SJSA1 (cell line): ENCODE results near the gene S100A3. TPM values are rescaled to one million over a fixed set of nuclear protein-coding genes. Genes with fewer than 3 reads are reported as not detected.
A peak's percentile ranks its signal among the peaks of the same experiment; 100 is the strongest.
"Not testable (repeated sequence)": the region's sequence is repeated elsewhere in the genome, so short reads cannot be mapped to it uniquely, and the experiment has no call there.

Source experiments
- DNase-seq, 2 experiments: peaks; one replicate each; pipeline ENCODE4 v3.0.0-alpha.2; 2015 to 2020; ENCODE audit warnings: low spot score in 2 of 2, low read depth in 1 of 2
- H3K27ac ChIP-seq: fragments of 250-450 bp; sonication (Bioruptor Pico); 2 replicates; pipeline ENCODE4 v1.5.1; 2020; ENCODE audit warnings: mild to moderate bottlenecking, moderate library complexity
- H3K27me3 ChIP-seq: fragments of 250-450 bp; sonication (Bioruptor Pico); replicated peaks from 2 replicates; pipeline ENCODE4 v1.5.1; 2020; ENCODE audit warnings: mild to moderate bottlenecking, moderate library complexity
- H3K36me3 ChIP-seq: fragments of 250-450 bp; sonication (Bioruptor Pico); 2 replicates; pipeline ENCODE4 v1.5.1; 2020; ENCODE audit warnings: mild to moderate bottlenecking
- H3K4me1 ChIP-seq: fragments of 250-450 bp; sonication (Bioruptor Pico); replicated peaks from 2 replicates; pipeline ENCODE4 v1.6.1; 2021; ENCODE audit warnings: mild to moderate bottlenecking
- H3K4me3 ChIP-seq: fragments of 250-450 bp; sonication (Bioruptor Pico); 2 replicates; pipeline ENCODE4 v1.5.1; 2020; ENCODE audit warnings: mild to moderate bottlenecking
- H3K9me3 ChIP-seq: fragments of 250-450 bp; sonication (Bioruptor Pico); replicated peaks from 2 replicates; pipeline ENCODE4 v1.5.1; 2020; ENCODE audit warnings: mild to moderate bottlenecking
- total RNA-seq: library from RNA; depleted of rRNA; stranded (reverse); fragments of >200 nt; shearing (Covaris generic); gene quantifications from 2 replicates; pipeline ENCODE4 v1.2.3, GENCODE V29; 2014

Gene S100A3
- total RNA-seq, 1 experiment from 2014 or later, result 2.9 TPM

- Histone ChIP-seq H3K36me3 (no peaks in the 10 kb centered on the region), H3K4me1 (peaks cover 22% of the 10 kb centered on the region), H3K27me3 (no peaks in the 10 kb centered on the region), H3K4me3 (no peak overlapping the region), H3K9me3 (no peaks in the 10 kb centered on the region), H3K27ac (no peak overlapping the region)
- no peak for DNase-seq
Measured at GRCh38 chr1:153577624-153578051, 28.6 kb upstream of the S100A3 start.

GRCh38 chr1:153577138-153577537, 28.1 kb upstream of the S100A3 start:
- no peak for DNase-seq

DNA sequence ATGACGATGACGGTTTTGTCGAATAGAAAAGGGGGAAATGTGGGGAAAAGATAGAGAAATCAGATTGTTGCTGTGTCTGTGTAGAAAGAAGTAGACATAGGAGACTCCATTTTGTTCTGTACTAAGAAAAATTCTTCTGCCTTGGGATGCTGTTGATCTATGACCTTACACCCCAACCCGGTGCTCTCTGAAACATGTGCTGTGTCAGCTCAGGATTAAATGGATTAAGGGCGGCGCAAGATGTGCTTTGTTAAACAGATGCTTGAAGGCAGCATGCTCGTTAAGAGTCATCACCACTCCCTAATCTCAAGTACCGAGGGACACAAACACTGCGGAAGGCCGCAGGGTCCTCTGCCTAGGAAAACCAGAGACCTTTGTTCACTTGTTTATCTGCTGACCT, 26.4 kb upstream of the S100A3 start:
- H3K4me1 ChIP-seq, result peaks cover 23% of the 10 kb centered on the region
- not testable (repeated sequence) for DNase-seq, H3K9me3 ChIP-seq, H3K27ac ChIP-seq, H3K36me3 ChIP-seq, H3K4me3 ChIP-seq, H3K27me3 ChIP-seq

More at GRCh38 chr1:153577138-153577537, 28.1 kb upstream of the S100A3 start:
- Histone ChIP-seq H3K4me3 (no peak overlapping the region), H3K27ac (no peak overlapping the region), H3K9me3 (no peaks in the 10 kb centered on the region), H3K27me3 (no peaks in the 10 kb centered on the region), H3K4me1 (peaks cover 23% of the 10 kb centered on the region), H3K36me3 (no peaks in the 10 kb centered on the region)

DNA sequence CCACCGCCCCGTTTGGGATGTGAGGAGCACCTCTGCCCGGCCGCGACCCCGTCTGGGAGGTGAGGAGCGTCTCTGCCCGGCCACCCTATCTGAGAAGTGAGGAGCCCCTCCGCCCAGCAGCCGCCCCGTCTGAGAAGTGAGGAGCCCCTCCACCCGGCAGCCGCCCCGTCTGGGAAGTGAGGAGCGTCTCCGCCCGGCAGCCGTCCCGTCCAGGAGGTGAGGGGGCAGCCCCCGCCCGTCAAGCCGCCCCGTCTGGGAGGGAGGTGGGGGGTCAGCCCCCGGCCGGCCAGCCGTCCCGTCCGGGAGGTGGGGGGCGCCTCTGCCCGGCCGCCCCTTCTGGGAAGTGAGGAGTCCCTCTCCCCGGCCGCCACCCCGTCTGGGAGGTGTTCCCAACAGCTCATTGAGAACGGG, 26.0 kb upstream of the S100A3 start:
- H3K9me3 ChIP-seq, DNase-seq, H3K27me3 ChIP-seq, H3K27ac ChIP-seq, H3K36me3 ChIP-seq, H3K4me3 ChIP-seq: not testable (repeated sequence)
- peaks cover 23% of the 10 kb centered on the region for H3K4me1 ChIP-seq

- DNase-seq, result no peak
- H3K4me1 ChIP-seq, result peaks cover 21% of the 10 kb centered on the region
Measured at GRCh38 chr1:153573351-153573750, 24.3 kb upstream of the S100A3 start.

GRCh38 chr1:153572569-153573015, 23.5 kb upstream of the S100A3 start:
- peak; percentile 62 to 80 for DNase-seq
- H3K9me3 ChIP-seq, result no peaks in the 10 kb centered on the region
- no peaks in the 10 kb centered on the region for H3K36me3 ChIP-seq
- peaks cover 21% of the 10 kb centered on the region for H3K4me1 ChIP-seq
- H3K27me3 ChIP-seq, result no peaks in the 10 kb centered on the region
- no peak overlapping the region for H3K4me3 ChIP-seq
- H3K27ac ChIP-seq, result no peak overlapping the region

More at GRCh38 chr1:153573351-153573750, 24.3 kb upstream of the S100A3 start:
- Histone ChIP-seq H3K27me3 (no peaks in the 10 kb centered on the region), H3K4me3 (no peak overlapping the region), H3K36me3 (no peaks in the 10 kb centered on the region), H3K27ac (no peak overlapping the region), H3K9me3 (no peaks in the 10 kb centered on the region)

- DNase-seq, result no peak
- Histone ChIP-seq H3K27me3 (no peaks in the 10 kb centered on the region), H3K36me3 (0 out of 2 replicates have a peak, but pooled peaks cover 4% of the 10 kb centered on the region), H3K9me3 (no peaks in the 10 kb centered on the region), H3K4me3 (no peak overlapping the region), H3K4me1 (peaks cover 30% of the 10 kb centered on the region), H3K27ac (no peak overlapping the region)
Measured at GRCh38 chr1:153571706-153572105, 22.6 kb upstream of the S100A3 start.

GRCh38 chr1:153570874-153571273, 21.8 kb upstream of the S100A3 start:
- no peak overlapping the region for H3K4me3 ChIP-seq
- H3K9me3 ChIP-seq, result no peaks in the 10 kb centered on the region
- DNase-seq, result no peak
- H3K36me3 ChIP-seq, result 0 out of 2 replicates have a peak, but pooled peaks cover 4% of the 10 kb centered on the region
- no peak overlapping the region for H3K27ac ChIP-seq
- H3K4me1 ChIP-seq, result peaks cover 36% of the 10 kb centered on the region
- H3K27me3 ChIP-seq, result no peaks in the 10 kb centered on the region

- no peaks in the 10 kb centered on the region for H3K27me3 ChIP-seq
- H3K9me3 ChIP-seq, result no peaks in the 10 kb centered on the region
- 0 out of 2 replicates have a peak, but pooled peaks cover 4% of the 10 kb centered on the region for H3K36me3 ChIP-seq
- DNase-seq, result no peak
- H3K4me3 ChIP-seq, result no peak overlapping the region
- peaks cover 46% of the 10 kb centered on the region for H3K4me1 ChIP-seq
- H3K27ac ChIP-seq, result no peak overlapping the region
Measured at GRCh38 chr1:153569465-153569864, 20.4 kb upstream of the S100A3 start.

GRCh38 chr1:153568367-153569099, 19.5 kb upstream of the S100A3 start:
- Histone ChIP-seq H3K27ac (peak overlapping the region; percentile 99), H3K9me3 (no peaks in the 10 kb centered on the region), H3K27me3 (no peaks in the 10 kb centered on the region), H3K36me3 (0 out of 2 replicates have a peak, but pooled peaks cover 4% of the 10 kb centered on the region), H3K4me1 (peaks cover 46% of the 10 kb centered on the region), H3K4me3 (no peak overlapping the region)
- peak; percentile 92 for DNase-seq

- Histone ChIP-seq H3K9me3 (no peaks in the 10 kb centered on the region), H3K27me3 (no peaks in the 10 kb centered on the region), H3K36me3 (0 out of 2 replicates have a peak, but pooled peaks cover 4% of the 10 kb centered on the region), H3K4me1 (peaks cover 45% of the 10 kb centered on the region), H3K4me3 (no peak overlapping the region), H3K27ac (peak overlapping the region; percentile 99)
- DNase-seq, result peak in 1 of 2 experiments; percentile 37
Measured at GRCh38 chr1:153567621-153568366, 18.7 kb upstream of the S100A3 start.

- Histone ChIP-seq H3K27me3 (no peaks in the 10 kb centered on the region), H3K4me3 (no peak overlapping the region), H3K27ac (peak overlapping the region; percentile 99), H3K4me1 (peaks cover 51% of the 10 kb centered on the region), H3K36me3 (0 out of 2 replicates have a peak, but pooled peaks cover 4% of the 10 kb centered on the region), H3K9me3 (no peaks in the 10 kb centered on the region)
- peak; percentile 99 to 100 for DNase-seq
Measured at GRCh38 chr1:153566414-153567371, 17.6 kb upstream of the S100A3 start.
